Stimulated activated CD4-positive, alpha-beta T cell treated with anti-CD3 and anti-CD28 coated beads, Interleukin-1b, Interleukin-23, amount 100 ng/mL, for 1 hour (primary cell): ENCODE results near the gene DZIP1.
"Not testable (repeated sequence)": the region's sequence is repeated elsewhere in the genome, so short reads cannot be mapped to it uniquely, and the experiment has no call there.

ENCODE experiments used
- DNase-seq, 2 donors: peaks; one replicate each; pipeline ENCODE4 v3.0.0-alpha.2; 2020; ENCODE audit warnings: low read depth in 2 of 2

DZIP1 gene

GRCh38 chr13:95603887-95604555, 40.5 kb downstream of the DZIP1 start:
- DNase-seq: no peak

DNA sequence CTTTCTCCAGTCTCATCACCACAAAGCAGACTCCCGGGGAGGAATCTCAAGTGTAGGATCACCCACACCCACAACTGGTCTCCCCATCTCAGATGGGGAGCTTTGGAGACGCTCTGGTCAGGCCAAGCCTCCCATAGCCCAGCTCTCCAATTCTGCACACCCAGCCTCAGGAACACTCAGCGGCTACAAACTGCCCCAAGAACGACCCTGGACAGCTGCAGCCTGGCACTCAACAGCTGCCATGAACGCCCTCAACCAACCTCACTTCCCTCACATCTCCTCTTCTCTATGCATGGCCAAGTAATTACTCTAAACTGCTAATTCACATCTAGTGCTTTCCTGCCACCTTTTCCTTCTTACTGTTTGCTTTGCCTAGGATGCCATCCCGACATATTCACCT, 42.6 kb downstream of the DZIP1 start:
- no peak for DNase-seq

GRCh38 chr13:95601216-95601615, 43.3 kb downstream of the DZIP1 start:
- no peak for DNase-seq

GRCh38 chr13:95596701-95597100, 47.8 kb downstream of the DZIP1 start:
- no peak for DNase-seq

- no peak for DNase-seq
Observed at GRCh38 chr13:95593462-95593861, 51.0 kb downstream of the DZIP1 start.

DNA sequence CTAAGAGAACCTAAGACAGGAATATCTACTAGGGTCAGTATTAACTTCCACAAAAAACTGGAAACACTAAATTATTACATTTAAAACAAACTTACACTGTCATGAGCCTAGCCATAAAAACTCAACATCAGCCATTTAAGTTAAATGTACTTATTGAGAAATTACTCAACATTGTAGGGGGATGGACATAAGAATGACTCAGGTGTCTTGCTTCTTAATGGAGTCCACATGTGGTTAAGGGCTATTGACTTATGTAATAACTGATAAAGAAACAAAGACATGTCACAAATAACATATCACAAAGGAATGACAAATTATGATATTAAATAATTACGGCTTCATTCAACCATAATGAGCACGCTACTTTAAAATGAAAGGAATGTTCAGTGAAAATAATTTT, 55.8 kb downstream of the DZIP1 start:
- DNase-seq: no peak

DNA sequence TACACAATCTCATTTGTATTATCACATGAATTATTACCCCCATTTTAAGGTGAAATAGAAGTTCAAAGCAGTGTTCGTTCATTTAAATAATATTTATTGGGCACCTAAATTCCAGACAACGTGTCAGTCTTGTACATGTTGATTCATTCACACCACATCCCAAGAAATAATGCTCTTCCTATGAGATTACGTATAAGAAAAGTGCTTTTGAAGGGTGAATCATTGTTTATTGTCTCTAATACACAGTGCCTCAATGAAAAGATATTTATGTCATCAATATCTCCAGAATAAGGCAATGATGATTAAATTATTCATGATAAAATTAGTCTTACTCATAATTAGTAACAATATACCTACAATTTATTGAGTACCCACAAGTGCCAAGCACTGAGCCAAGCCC, 56.4 kb downstream of the DZIP1 start:
- DNase-seq: no peak

DNA sequence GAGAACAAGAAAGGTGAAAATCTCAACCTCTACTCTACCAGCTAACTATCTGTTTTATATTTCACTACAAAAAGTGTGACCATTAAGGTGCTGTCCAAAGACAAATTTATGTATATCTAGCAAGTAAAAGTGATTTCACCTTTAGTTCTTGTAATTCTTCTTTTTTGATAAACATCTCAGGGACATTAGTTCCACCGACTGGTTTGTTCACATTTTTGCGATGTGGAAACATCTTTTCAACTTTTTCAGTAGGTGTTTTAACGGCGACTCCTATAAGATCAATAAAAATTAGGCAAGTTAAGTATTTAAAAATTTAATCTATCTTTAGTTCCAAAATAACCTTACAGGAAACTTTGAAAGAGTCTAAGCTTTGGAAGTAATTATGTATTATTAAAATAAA, 58.6 kb downstream of the DZIP1 start:
- DNase-seq: no peak

DNA sequence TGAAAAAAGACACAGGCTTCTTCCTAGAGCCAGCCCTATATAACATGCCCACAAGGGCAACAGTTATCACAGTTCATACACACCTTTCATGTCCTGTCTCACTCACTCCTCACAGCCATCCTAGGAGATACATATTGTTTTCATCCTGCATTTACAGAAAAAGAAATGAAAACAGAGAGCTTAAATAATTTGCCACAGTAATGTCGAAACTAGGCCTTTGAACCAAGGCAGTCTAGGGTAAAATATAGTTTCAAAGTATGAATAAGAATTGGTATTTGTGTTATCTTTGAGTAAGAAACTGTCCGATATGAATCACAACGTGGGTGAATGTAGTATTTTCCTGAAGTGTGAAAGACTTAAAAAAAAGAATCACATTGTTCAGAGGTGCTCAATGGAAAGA, 65.2 kb downstream of the DZIP1 start:
- no peak for DNase-seq

DNA sequence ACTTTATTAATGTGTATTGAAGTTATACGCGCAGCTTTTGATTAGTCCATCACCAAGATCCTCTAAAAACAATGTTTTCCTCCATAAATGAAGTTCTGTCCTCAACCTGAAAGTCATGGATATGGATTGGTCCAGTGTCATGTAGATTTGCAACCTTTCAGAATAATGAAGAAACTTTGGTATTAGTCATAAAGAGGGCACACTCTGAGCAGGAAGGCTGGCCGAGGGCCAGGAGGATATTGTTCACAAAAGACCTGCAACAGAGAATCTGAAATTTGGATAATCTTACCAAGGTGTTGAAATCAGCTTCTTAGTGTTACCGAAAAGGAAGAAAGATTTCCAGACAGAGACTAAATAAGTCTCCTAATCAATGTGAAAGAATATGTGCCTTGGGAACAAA, 71.3 kb downstream of the DZIP1 start:
- DNase-seq: no peak

- DNase-seq: no peak
Observed at GRCh38 chr13:95571941-95572340, 72.6 kb downstream of the DZIP1 start.

DNA sequence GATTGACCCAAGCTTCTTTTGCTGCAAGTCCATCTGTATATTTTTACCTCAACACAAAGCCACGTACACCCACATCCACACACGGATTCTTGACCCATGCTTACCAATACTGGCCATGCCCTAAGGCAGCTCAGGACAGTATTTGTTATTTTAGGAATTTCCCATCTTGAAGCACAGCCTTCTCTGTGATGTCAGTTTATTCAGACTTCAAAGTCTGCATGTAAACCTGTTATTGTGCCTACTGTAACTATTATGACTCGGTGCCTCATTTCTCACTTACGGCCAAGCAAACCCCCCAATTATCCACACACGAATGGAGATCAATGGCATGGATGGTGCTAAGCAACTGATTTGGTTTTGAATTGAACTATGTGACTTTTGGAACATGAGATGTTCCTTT, 74.5 kb downstream of the DZIP1 start:
- no peak for DNase-seq

DNA sequence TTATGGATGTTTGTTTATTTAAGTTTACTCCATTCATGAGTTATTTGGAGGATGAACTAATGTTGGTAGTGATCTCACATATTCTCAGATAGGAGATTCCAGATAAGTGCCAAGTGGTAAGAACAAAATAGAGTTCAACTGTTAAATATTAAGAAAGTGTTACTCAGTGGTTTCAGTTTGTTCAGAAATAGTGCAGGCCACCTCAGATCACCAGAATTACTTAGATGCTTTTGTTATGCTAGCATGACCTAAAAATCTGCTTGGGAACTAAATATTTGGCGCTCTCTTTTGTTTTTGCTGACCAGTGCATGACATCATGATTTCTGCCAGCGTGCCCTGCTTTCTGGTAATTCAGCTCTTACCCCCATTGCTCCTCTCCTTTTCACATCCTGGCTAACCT, 76.4 kb downstream of the DZIP1 start:
- no peak for DNase-seq

GRCh38 chr13:95565758-95566157, 78.7 kb downstream of the DZIP1 start:
- not testable (repeated sequence) for DNase-seq

- DNase-seq: no peak
Observed at GRCh38 chr13:95564733-95565291, 79.7 kb downstream of the DZIP1 start.

DNA sequence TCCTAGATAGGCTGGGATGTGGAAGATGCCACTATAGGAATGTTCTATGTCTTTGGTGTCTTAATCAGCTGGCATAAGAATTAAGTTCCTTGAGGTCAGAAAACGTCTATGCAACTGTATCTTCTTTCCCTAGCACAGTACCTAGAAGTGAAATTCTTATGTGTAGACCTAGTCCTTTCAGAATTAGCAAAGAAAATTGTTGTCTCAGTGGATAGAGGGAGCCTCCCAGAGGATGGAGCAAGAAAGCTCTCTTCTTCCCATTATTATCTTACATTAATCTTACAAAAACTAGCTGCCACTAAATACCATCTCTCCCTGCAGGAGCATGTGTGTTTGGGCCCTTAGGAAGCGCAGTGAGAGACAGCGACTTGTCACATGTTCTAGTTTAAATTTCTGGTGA, 80.4 kb downstream of the DZIP1 start:
- no peak for DNase-seq

DNA sequence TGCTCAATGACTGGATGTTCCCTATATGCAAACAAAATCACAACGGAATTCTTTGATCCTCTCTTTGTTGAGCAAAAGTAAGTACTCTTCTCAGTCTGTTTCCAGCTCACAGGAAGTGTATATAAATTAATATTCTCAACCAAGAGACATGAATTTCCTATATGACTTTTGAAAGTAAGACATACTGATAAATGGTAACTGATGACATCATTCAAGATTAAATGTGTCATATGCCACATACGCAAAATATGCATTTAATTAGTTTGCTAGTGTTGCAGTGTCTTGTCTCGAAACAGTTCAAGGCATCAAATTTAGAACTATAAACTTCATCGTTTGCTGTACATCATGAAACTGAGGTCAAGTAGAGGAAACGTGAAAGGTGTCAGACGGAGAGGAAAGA, 84.1 kb downstream of the DZIP1 start:
- no peak for DNase-seq

DNA sequence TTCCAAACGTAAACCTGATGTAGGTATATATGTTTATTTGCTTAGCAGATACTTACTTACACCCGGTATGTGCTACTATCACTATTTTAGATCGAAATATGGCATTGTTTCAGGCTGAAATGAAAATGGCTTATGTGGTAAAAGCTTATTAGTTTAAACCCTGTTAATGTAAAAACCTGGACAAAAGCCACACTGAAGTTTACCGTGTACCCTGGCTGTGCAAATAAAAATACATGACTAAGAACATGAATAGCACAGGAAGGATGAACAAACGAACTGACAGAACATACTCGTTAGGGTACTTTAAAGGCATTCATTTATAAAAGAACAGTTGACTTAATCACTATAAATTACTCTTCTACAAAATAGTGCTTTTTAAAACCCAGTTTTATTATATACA, 85.4 kb downstream of the DZIP1 start:
- no peak for DNase-seq

- no peak for DNase-seq
Observed at GRCh38 chr13:95557013-95557412, 87.5 kb downstream of the DZIP1 start.

DNA sequence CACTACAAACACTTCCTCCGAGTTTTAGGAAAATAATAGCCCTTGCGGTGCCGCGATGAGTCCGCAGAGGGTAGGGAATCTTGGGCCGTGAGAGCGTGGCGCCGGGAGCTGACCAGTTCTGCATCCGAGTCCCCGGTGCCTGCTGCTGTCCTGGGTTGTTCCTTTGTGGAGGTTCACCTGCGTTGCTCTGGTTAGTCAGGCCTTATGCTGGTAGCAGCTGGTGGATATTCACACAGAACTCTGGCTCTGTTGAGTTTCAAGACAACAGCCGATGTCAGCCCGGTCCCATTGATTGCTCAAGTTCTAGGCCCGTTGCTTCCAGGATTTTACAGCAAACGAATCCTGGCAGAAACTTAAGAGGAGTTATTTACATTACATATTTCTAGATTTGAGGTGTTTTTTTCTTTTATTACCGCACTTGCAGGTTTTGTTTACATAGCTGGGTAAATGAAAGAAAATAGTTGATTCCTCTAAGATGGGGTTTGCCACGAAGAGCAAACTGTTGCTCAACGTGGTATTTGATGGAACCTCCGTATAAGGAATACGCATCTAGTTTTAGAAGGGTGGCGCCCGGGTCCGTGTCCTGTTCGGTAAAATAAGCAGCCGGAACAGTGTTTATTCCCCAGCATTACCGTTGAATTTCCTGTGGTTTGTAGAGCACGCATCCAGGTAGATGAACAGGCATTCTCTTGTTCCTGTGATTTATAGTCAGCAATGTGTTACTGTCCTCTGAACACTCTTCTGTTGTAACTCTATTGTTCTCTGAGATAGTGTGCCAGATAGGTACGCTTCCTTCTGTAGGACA, 90.7 kb downstream of the DZIP1 start:
- no peak for DNase-seq

GRCh38 chr13:95552539-95553441, 91.7 kb downstream of the DZIP1 start, which contains the start of gene CLDN10:
Gene CLDN10 (plus strand): TSS chr13:95552720. CDS start chr13:95552754, 34 bp downstream.
- no peak for DNase-seq

GRCh38 chr13:95552208-95552538, 92.3 kb downstream of the DZIP1 start:
- DNase-seq: no peak
